Measurements from ENCODE around the gene ZC3H7B. TPM values are rescaled to one million over a fixed set of nuclear protein-coding genes. Genes with fewer than 3 reads are reported as not detected.

The ZC3H7B gene
- total RNA-seq, 2 experiments from 2014 or later = 29.5 to 32.7 TPM

- no peaks in the 10 kb centered on the region for H3K9me3 ChIP-seq (ENCODE audit: control insufficient read depth in 1 of 2, insufficient read depth in 1 of 2, low read length in 2 of 2)
- peaks cover 33% of the 10 kb centered on the region for H3K36me3 Mint-ChIP-seq (ENCODE audit: low read depth)
- H3K27ac Mint-ChIP-seq = no peak overlapping the region
- TF ChIP-seq CTCF (IDR thresholded peaks at IDR 0.05) = no peak
- peaks cover 41% of the 10 kb centered on the region for H3K36me3 ChIP-seq (ENCODE audit: insufficient read depth, low read length)
- H3K27me3 Mint-ChIP-seq = no peaks in the 10 kb centered on the region
- ATAC-seq (ENCODE audit: poor library complexity) (no peak), DNase-seq (no peak)
- H3K4me3 Mint-ChIP-seq = no peak overlapping the region
- H3K9me3 Mint-ChIP-seq = no peaks in the 10 kb centered on the region
- ChIA-PET POLR2A (interaction anchor here (1.7 kb wide), 1 partner anchor 22 kb away, joined by 7 read pairs; the partner anchor contains the start of gene TEF), CTCF (no interaction called here)
- no peaks in the 10 kb centered on the region for H3K4me1 Mint-ChIP-seq (ENCODE audit: low read depth)
- intact Hi-C loops (cut with DNase I, micrococcal nuclease) = no loop called here
- no peaks in the 10 kb centered on the region for H3K4me1 ChIP-seq (ENCODE audit: insufficient read depth, low read length)
- no peaks in the 10 kb centered on the region for H3K27me3 ChIP-seq (ENCODE audit: control insufficient read depth in 1 of 2, insufficient read depth in 2 of 2, low read length in 2 of 2)
- no peak overlapping the region for H3K27ac ChIP-seq (ENCODE audit: low read depth in 1 of 2, low read length in 2 of 2)
- no peak overlapping the region for H3K4me3 ChIP-seq (ENCODE audit: low read length)
Measured at GRCh38 chr22:41359376-41359775, 58.1 kb downstream of the ZC3H7B start.

- H3K4me1 ChIP-seq (ENCODE audit: insufficient read depth, low read length) = no peaks in the 10 kb centered on the region
- ATAC-seq (ENCODE audit: poor library complexity) = no peak
- H3K9me3 ChIP-seq (ENCODE audit: control insufficient read depth in 1 of 2, insufficient read depth in 1 of 2, low read length in 2 of 2) = no peaks in the 10 kb centered on the region
- intact Hi-C loops (cut with DNase I, micrococcal nuclease) = no loop called here
- Mint-ChIP-seq H3K4me1 (ENCODE audit: low read depth) (no peaks in the 10 kb centered on the region), H3K4me3 (no peak overlapping the region), H3K27ac (no peak overlapping the region), H3K36me3 (ENCODE audit: low read depth) (peaks cover 25% of the 10 kb centered on the region), H3K27me3 (no peaks in the 10 kb centered on the region), H3K9me3 (no peaks in the 10 kb centered on the region)
- POLR2A ChIA-PET = interaction anchor here (0.6 to 1.7 kb wide), 2 partner anchors 11 to 21 kb away, joined by 3 to 7 read pairs; partner anchors contain the start of gene TEF
- H3K27me3 ChIP-seq (ENCODE audit: control insufficient read depth in 1 of 2, insufficient read depth in 2 of 2, low read length in 2 of 2) = no peaks in the 10 kb centered on the region
- no peak for DNase-seq
- TF ChIP-seq CTCF (IDR thresholded peaks at IDR 0.05) = no peak
- H3K27ac ChIP-seq (ENCODE audit: low read depth in 1 of 2, low read length in 2 of 2) = no peak overlapping the region
- H3K4me3 ChIP-seq (ENCODE audit: low read length) = no peak overlapping the region
- peaks cover 34% of the 10 kb centered on the region for H3K36me3 ChIP-seq (ENCODE audit: insufficient read depth, low read length)
- CTCF ChIA-PET = no interaction called here
Measured at GRCh38 chr22:41360126-41360525, 58.8 kb downstream of the ZC3H7B start.

- POLR2A ChIA-PET = interaction anchor here (1.6 kb wide), 1 partner anchor 19 kb away, joined by 4 read pairs; the partner anchor contains the start of gene TEF
- no peaks in the 10 kb centered on the region for H3K27me3 Mint-ChIP-seq
- Histone ChIP-seq H3K4me1 (ENCODE audit: insufficient read depth, low read length) (peaks cover 5% of the 10 kb centered on the region), H3K27ac (ENCODE audit: low read depth in 1 of 2, low read length in 2 of 2) (no peak overlapping the region), H3K36me3 (ENCODE audit: insufficient read depth, low read length) (peaks cover 17% of the 10 kb centered on the region), H3K27me3 (ENCODE audit: control insufficient read depth in 1 of 2, insufficient read depth in 2 of 2, low read length in 2 of 2) (no peaks in the 10 kb centered on the region), H3K9me3 (ENCODE audit: control insufficient read depth in 1 of 2, insufficient read depth in 1 of 2, low read length in 2 of 2) (no peaks in the 10 kb centered on the region), H3K4me3 (ENCODE audit: low read length) (no peak overlapping the region)
- CTCF ChIA-PET = no interaction called here
- no peak overlapping the region for H3K4me3 Mint-ChIP-seq
- ATAC-seq (ENCODE audit: poor library complexity) (no peak), DNase-seq (no peak)
- no peak overlapping the region for H3K27ac Mint-ChIP-seq
- TF ChIP-seq CTCF (IDR thresholded peaks at IDR 0.05) = no peak
- no peaks in the 10 kb centered on the region for H3K4me1 Mint-ChIP-seq (ENCODE audit: low read depth)
- intact Hi-C loops (cut with DNase I, micrococcal nuclease) = no loop called here
- peaks cover 12% of the 10 kb centered on the region for H3K36me3 Mint-ChIP-seq (ENCODE audit: low read depth)
- no peaks in the 10 kb centered on the region for H3K9me3 Mint-ChIP-seq
Measured at GRCh38 chr22:41361716-41362310, 60.5 kb downstream of the ZC3H7B start.

Data from CD4-positive, alpha-beta T cell (primary cell).